G401 (cell line): ENCODE data around the gene MAP1S. TPM values are rescaled to one million over a fixed set of nuclear protein-coding genes. Genes with fewer than 3 reads are reported as not detected.
"Not testable (repeated sequence)": the region's sequence is repeated elsewhere in the genome, so short reads cannot be mapped to it uniquely, and the experiment has no call there.

Experiments used
- DNase-seq: peaks from one replicate; pipeline ENCODE4 v3.0.0-alpha.2; 2015; ENCODE audit warnings: low spot score
- in situ Hi-C: cut with HindIII; loops from 2 replicates; pipeline ENCODE4 v1.10.0; 2016; ENCODE audit warnings: low sequenced_read_pairs, mixed read lengths
- total RNA-seq: library from RNA; depleted of rRNA; stranded (reverse); fragments of >200 nt; shearing (Covaris generic); gene quantifications from 2 replicates; pipeline ENCODE4 v1.2.3, GENCODE V29; 2014; rRNA removed

Gene MAP1S
- total RNA-seq, 1 experiment from 2014 or later: 41.7 TPM

GRCh38 chr19:17783721-17784120, 64.4 kb downstream of the MAP1S start:
- in situ Hi-C loops: not testable (repeated sequence)

More at GRCh38 chr19:17783721-17784120, 64.4 kb downstream of the MAP1S start:
- not testable (repeated sequence) for DNase-seq

Other genes starting within 250 kb of the MAP1S start
- gene SLC27A1, start 249.0 kb upstream of the MAP1S start, total RNA-seq: 9.5 and 10.3 TPM in 2 replicates
- 111 and 141 TPM in 2 replicates for gene PGLS, start 207.8 kb upstream of the MAP1S start, total RNA-seq
- 73.2 and 75.4 TPM in 2 replicates for gene COLGALT1, start 163.8 kb upstream of the MAP1S start, total RNA-seq
- 7.0 and 11.4 TPM in 2 replicates for gene UNC13A, start 31.1 kb upstream of the MAP1S start, total RNA-seq
- 4.9 and 9.3 TPM in 2 replicates for gene FCHO1, start 32.0 kb downstream of the MAP1S start, total RNA-seq
- gene B3GNT3, start 75.7 kb downstream of the MAP1S start, total RNA-seq: not detected in 2 replicates
- not detected in 2 replicates for gene INSL3, start 102.0 kb downstream of the MAP1S start, total RNA-seq
- 3.2 and 4.6 TPM in 2 replicates for gene JAK3, start 128.5 kb downstream of the MAP1S start, total RNA-seq
- gene RPL18A, start 140.4 kb downstream of the MAP1S start, total RNA-seq: 1,064 and 1,396 TPM in 2 replicates
- 3.2 and 6.5 TPM in 2 replicates for gene SLC5A5, start 152.5 kb downstream of the MAP1S start, total RNA-seq
- 181 and 230 TPM in 2 replicates for gene CCDC124, start 213.5 kb downstream of the MAP1S start, total RNA-seq
- 13.2 and 16.0 TPM in 2 replicates for gene KCNN1, start 247.6 kb downstream of the MAP1S start, total RNA-seq